ENCODE results near the gene CIAO2B.
A peak's percentile ranks its signal among the peaks of the same experiment; 100 is the strongest.

Gene CIAO2B

DNA sequence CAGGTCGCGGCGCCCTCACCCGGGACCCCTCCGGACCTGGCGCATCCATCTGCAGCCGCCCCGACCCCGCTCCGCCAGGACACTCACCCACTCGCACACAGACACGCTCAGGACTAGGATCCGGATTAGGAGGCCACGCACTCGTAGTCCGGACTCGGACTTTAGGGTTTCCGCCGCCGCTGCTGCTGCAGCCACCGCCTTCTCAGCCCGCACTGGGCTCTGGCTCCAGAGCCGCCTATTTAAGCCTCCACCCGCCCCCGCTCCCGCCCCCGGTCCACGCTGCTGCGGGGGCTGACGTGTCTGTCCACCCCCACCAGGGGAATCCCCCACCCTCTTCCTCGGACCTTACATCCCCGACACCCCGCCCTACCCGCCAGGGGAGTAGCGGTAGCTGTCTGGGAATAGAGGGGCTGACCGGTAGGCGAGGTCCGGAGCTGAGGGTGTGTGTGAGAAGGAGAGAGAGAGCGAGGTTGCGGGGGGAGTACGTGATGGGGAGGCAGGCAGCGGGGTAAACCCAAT lies 8.8 kb downstream of the CIAO2B start, which contains the start of gene RRAD:
RRAD (minus strand) TSS at position 214 of the 519 bp plus-strand sequence. CDS start 356 bp downstream, outside the sequence.
- Histone ChIP-seq H3K4me3 (ENCODE audit: low read depth in 1 of 2, low read length in 2 of 2) (peak within 1 kb of the TSS; percentile 56 to 67), H3K27me3 (ENCODE audit: control insufficient read depth in 1 of 2, insufficient read depth in 2 of 2, low read length in 2 of 2) (no peaks in the 10 kb centered on the region), H3K27ac (ENCODE audit: low read depth, low read length) (peak within 1 kb of the TSS; percentile 83), H3K4me1 (ENCODE audit: insufficient read depth, low read length) (peaks cover 26% of the 10 kb centered on the region), H3K9me3 (ENCODE audit: low read length) (no peaks in the 10 kb centered on the region), H3K9ac (ENCODE audit: low read length) (no peak within 1 kb of the TSS), H3K36me3 (ENCODE audit: insufficient read depth, low read length) (no peaks in the 10 kb centered on the region)

- no peaks in the 10 kb centered on the region for H3K27me3 ChIP-seq (ENCODE audit: control insufficient read depth in 1 of 2, insufficient read depth in 2 of 2, low read length in 2 of 2)
- no peak overlapping the region for H3K9ac ChIP-seq (ENCODE audit: low read length)
- H3K36me3 ChIP-seq (ENCODE audit: insufficient read depth, low read length), result no peaks in the 10 kb centered on the region
- no peaks in the 10 kb centered on the region for H3K9me3 ChIP-seq (ENCODE audit: low read length)
- peak overlapping the region; percentile 56 to 67 for H3K4me3 ChIP-seq (ENCODE audit: low read depth in 1 of 2, low read length in 2 of 2)
- H3K4me1 ChIP-seq (ENCODE audit: insufficient read depth, low read length), result peaks cover 26% of the 10 kb centered on the region
- H3K27ac ChIP-seq (ENCODE audit: low read depth, low read length), result peak overlapping the region; percentile 83
Observed at GRCh38 chr16:66924527-66925321, 9.5 kb downstream of the CIAO2B start.

- H3K4me3 ChIP-seq (ENCODE audit: low read depth in 1 of 2, low read length in 2 of 2), result peak overlapping the region in 1 of 2 donors; percentile 36
- H3K4me1 ChIP-seq (ENCODE audit: insufficient read depth, low read length), result peaks cover 26% of the 10 kb centered on the region
- no peak overlapping the region for H3K9ac ChIP-seq (ENCODE audit: low read length)
- peak overlapping the region; percentile 28 for H3K27ac ChIP-seq (ENCODE audit: low read depth, low read length)
- H3K9me3 ChIP-seq (ENCODE audit: low read length), result no peaks in the 10 kb centered on the region
- no peaks in the 10 kb centered on the region for H3K36me3 ChIP-seq (ENCODE audit: insufficient read depth, low read length)
- no peaks in the 10 kb centered on the region for H3K27me3 ChIP-seq (ENCODE audit: control insufficient read depth in 1 of 2, insufficient read depth in 2 of 2, low read length in 2 of 2)
Observed at GRCh38 chr16:66923866-66924265, 10.3 kb downstream of the CIAO2B start.

DNA sequence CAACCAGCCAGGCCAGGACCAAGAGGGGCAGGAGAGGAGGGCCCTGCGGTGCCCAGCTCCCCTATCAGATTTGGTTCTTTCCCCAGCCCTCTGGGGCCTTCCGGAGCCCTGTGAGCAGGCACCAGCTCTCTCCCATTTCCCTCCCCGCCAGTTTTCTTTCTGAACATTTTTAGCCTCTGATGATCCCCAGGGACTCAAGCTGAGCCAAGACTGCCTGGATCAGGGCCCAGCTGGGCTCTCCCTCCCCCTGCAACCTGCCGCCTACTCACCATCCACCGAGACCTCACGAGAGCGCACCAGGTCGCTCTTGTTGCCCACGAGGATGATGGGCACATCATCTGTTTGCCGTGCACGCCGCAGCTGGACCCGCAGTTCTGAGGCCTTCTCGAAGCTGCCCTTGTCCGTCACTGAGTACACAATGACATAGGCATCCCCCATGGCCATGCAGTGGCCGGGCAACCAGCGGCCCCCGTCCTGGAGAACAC lies 10.9 kb downstream of the CIAO2B start:
- H3K4me1 ChIP-seq (ENCODE audit: insufficient read depth, low read length), result peaks cover 26% of the 10 kb centered on the region
- H3K4me3 ChIP-seq (ENCODE audit: low read depth in 1 of 2, low read length in 2 of 2), result peak overlapping the region in 1 of 2 donors; percentile 36
- H3K27me3 ChIP-seq (ENCODE audit: control insufficient read depth in 1 of 2, insufficient read depth in 2 of 2, low read length in 2 of 2), result no peaks in the 10 kb centered on the region
- H3K36me3 ChIP-seq (ENCODE audit: insufficient read depth, low read length), result no peaks in the 10 kb centered on the region
- H3K9me3 ChIP-seq (ENCODE audit: low read length), result no peaks in the 10 kb centered on the region
- no peak overlapping the region for H3K9ac ChIP-seq (ENCODE audit: low read length)
- H3K27ac ChIP-seq (ENCODE audit: low read depth, low read length), result peak overlapping the region; percentile 28

- Histone ChIP-seq H3K27me3 (ENCODE audit: control insufficient read depth in 1 of 2, insufficient read depth in 2 of 2, low read length in 2 of 2) (no peaks in the 10 kb centered on the region), H3K4me3 (ENCODE audit: low read depth in 1 of 2, low read length in 2 of 2) (no peak overlapping the region), H3K9me3 (ENCODE audit: low read length) (no peaks in the 10 kb centered on the region), H3K9ac (ENCODE audit: low read length) (no peak overlapping the region), H3K36me3 (ENCODE audit: insufficient read depth, low read length) (no peaks in the 10 kb centered on the region), H3K4me1 (ENCODE audit: insufficient read depth, low read length) (peaks cover 26% of the 10 kb centered on the region), H3K27ac (ENCODE audit: low read depth, low read length) (no peak overlapping the region)
Observed at GRCh38 chr16:66921729-66922450, 12.3 kb downstream of the CIAO2B start.

GRCh38 chr16:66920924-66921680 lies 13.1 kb downstream of the CIAO2B start:
- H3K27me3 ChIP-seq (ENCODE audit: control insufficient read depth in 1 of 2, insufficient read depth in 2 of 2, low read length in 2 of 2), result no peaks in the 10 kb centered on the region
- H3K36me3 ChIP-seq (ENCODE audit: insufficient read depth, low read length), result no peaks in the 10 kb centered on the region
- no peaks in the 10 kb centered on the region for H3K9me3 ChIP-seq (ENCODE audit: low read length)
- no peak overlapping the region for H3K4me3 ChIP-seq (ENCODE audit: low read depth in 1 of 2, low read length in 2 of 2)
- no peak overlapping the region for H3K9ac ChIP-seq (ENCODE audit: low read length)
- no peak overlapping the region for H3K27ac ChIP-seq (ENCODE audit: low read depth, low read length)
- H3K4me1 ChIP-seq (ENCODE audit: insufficient read depth, low read length), result peaks cover 21% of the 10 kb centered on the region

GRCh38 chr16:66920299-66920590 lies 14.0 kb downstream of the CIAO2B start:
- Histone ChIP-seq H3K4me1 (ENCODE audit: insufficient read depth, low read length) (peaks cover 15% of the 10 kb centered on the region), H3K4me3 (ENCODE audit: low read depth in 1 of 2, low read length in 2 of 2) (no peak overlapping the region), H3K27me3 (ENCODE audit: control insufficient read depth in 1 of 2, insufficient read depth in 2 of 2, low read length in 2 of 2) (no peaks in the 10 kb centered on the region), H3K36me3 (ENCODE audit: insufficient read depth, low read length) (no peaks in the 10 kb centered on the region), H3K27ac (ENCODE audit: low read depth, low read length) (no peak overlapping the region), H3K9ac (ENCODE audit: low read length) (no peak overlapping the region), H3K9me3 (ENCODE audit: low read length) (no peaks in the 10 kb centered on the region)

GRCh38 chr16:66919569-66920298 lies 14.5 kb downstream of the CIAO2B start:
- Histone ChIP-seq H3K9me3 (ENCODE audit: low read length) (no peaks in the 10 kb centered on the region), H3K9ac (ENCODE audit: low read length) (no peak overlapping the region), H3K36me3 (ENCODE audit: insufficient read depth, low read length) (no peaks in the 10 kb centered on the region), H3K27me3 (ENCODE audit: control insufficient read depth in 1 of 2, insufficient read depth in 2 of 2, low read length in 2 of 2) (no peaks in the 10 kb centered on the region), H3K4me3 (ENCODE audit: low read depth in 1 of 2, low read length in 2 of 2) (no peak overlapping the region), H3K27ac (ENCODE audit: low read depth, low read length) (no peak overlapping the region), H3K4me1 (ENCODE audit: insufficient read depth, low read length) (peaks cover 15% of the 10 kb centered on the region)

DNA sequence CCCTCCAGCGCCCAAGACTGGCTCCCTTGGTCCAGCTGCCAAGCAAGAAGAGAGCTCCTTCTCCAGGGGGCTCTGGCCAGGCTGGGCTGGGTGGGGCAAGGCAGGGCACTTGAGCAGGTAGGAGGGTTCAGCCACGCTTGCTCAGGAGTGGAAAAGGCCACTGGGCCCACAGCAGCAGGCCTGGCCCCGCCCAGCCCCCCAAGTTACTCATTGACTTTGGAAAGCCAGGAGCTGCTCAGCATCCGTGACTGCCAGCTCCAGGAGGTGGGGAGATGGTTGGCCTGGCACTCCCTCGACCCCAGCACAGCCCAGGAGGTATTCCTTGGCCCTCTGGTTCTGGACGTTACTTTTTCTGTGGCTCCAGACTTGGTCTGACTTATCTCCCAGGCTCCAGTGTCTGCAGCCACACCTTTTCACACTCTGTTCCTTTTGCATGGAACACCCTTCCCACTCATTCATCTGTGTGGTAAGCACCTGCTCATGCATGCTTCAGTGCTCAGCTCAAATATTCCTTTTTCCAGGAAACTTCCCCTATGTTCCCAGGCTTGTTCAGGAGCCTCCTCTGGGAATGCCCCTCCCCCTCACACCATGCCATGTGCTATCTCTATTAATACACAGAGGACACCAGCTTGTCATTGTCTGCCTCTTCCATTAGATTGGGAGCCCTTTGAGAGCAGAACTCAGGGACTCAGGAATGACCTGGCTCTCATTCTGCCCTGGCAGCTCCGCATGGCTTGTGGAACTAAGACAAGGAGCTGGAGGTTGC lies 15.2 kb downstream of the CIAO2B start, which contains the start of gene CDH16:
CDH16 (minus strand) TSS at position 83 of the 766 bp plus-strand sequence. CDS start 820 bp downstream, outside the sequence.
- Histone ChIP-seq H3K4me1 (ENCODE audit: insufficient read depth, low read length) (peaks cover 12% of the 10 kb centered on the region), H3K36me3 (ENCODE audit: insufficient read depth, low read length) (no peaks in the 10 kb centered on the region), H3K27ac (ENCODE audit: low read depth, low read length) (no peak within 1 kb of the TSS), H3K9me3 (ENCODE audit: low read length) (no peaks in the 10 kb centered on the region), H3K4me3 (ENCODE audit: low read depth in 1 of 2, low read length in 2 of 2) (no peak within 1 kb of the TSS), H3K9ac (ENCODE audit: low read length) (no peak within 1 kb of the TSS), H3K27me3 (ENCODE audit: control insufficient read depth in 1 of 2, insufficient read depth in 2 of 2, low read length in 2 of 2) (no peaks in the 10 kb centered on the region)

- no peak overlapping the region for H3K4me3 ChIP-seq (ENCODE audit: low read depth in 1 of 2, low read length in 2 of 2)
- no peaks in the 10 kb centered on the region for H3K9me3 ChIP-seq (ENCODE audit: low read length)
- H3K9ac ChIP-seq (ENCODE audit: low read length), result no peak overlapping the region
- no peak overlapping the region for H3K27ac ChIP-seq (ENCODE audit: low read depth, low read length)
- no peaks in the 10 kb centered on the region for H3K27me3 ChIP-seq (ENCODE audit: control insufficient read depth in 1 of 2, insufficient read depth in 2 of 2, low read length in 2 of 2)
- peaks cover 6% of the 10 kb centered on the region for H3K4me1 ChIP-seq (ENCODE audit: insufficient read depth, low read length)
- no peaks in the 10 kb centered on the region for H3K36me3 ChIP-seq (ENCODE audit: insufficient read depth, low read length)
Observed at GRCh38 chr16:66918355-66918754, 15.8 kb downstream of the CIAO2B start.

Measured in muscle layer of colon (tissue), 2 donors.